GM18520 (cell line): ENCODE results near the gene SLC5A6.
A peak's percentile ranks its signal among the peaks of the same experiment; 100 is the strongest.

Experiments used
- ATAC-seq: cut with Tn5 transposase; IDR thresholded peaks from one replicate; pipeline ENCODE4 v1.9.1; 2021; ENCODE audit not compliant: unreplicated experiment

The SLC5A6 gene

GRCh38 chr2:27237341-27237945 is 25.4 kb upstream of the SLC5A6 start:
- no peak for ATAC-seq

DNA sequence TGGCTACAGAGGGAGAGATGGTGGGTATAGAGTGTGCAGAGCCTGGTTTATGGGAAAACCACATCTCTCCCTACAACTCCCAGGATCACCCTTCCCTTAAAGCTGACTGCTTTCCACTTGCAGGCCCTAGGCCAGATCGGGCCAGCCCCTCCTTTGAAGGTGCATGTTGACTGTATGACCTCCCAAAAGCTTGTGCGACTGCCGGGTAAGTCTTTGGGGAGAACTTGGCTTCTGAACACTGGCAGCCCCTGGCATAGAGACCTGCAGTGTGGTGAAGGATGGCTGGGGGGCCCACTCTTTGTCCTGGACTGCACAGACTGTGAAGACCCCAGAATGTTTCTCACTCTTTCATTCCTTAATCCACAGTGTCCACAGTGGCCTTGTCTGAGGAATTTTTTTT is 24.6 kb upstream of the SLC5A6 start:
- no peak for ATAC-seq

- ATAC-seq, result no peak
These were observed 24.1 kb upstream of the SLC5A6 start for GRCh38 chr2:27236136-27236535.

DNA sequence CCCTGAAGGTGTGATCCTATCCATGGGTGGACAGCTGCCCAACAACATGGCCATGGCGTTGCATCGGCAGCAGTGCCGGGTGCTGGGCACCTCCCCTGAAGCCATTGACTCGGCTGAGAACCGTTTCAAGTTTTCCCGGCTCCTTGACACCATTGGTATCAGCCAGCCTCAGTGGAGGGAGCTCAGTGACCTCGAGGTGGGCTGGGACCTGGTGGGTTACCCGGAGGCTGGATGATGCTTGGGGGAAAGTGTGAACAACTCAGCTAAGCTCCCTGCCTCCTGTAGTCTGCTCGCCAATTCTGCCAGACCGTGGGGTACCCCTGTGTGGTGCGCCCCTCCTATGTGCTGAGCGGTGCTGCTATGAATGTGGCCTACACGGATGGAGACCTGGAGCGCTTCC is 21.3 kb upstream of the SLC5A6 start:
- ATAC-seq, result no peak

DNA sequence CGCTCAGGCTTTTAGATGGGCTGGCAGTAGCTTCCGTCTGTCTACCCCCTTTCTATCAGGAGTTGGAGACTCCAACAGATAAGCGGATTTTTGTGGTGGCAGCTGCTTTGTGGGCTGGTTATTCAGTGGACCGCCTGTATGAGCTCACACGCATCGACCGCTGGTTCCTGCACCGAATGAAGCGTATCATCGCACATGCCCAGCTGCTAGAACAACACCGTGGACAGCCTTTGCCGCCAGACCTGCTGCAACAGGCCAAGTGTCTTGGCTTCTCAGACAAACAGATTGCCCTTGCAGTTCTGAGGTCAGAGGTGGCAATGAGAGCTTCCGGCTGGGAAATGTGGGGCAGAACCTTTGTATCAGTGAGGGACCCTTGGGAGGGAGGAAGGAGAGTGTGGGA is 19.9 kb upstream of the SLC5A6 start:
- no peak for ATAC-seq

- no peak for ATAC-seq
These were observed 15.4 kb upstream of the SLC5A6 start for GRCh38 chr2:27227501-27227900.

- ATAC-seq, result no peak
These were observed 13.5 kb upstream of the SLC5A6 start for GRCh38 chr2:27225526-27225925.

DNA sequence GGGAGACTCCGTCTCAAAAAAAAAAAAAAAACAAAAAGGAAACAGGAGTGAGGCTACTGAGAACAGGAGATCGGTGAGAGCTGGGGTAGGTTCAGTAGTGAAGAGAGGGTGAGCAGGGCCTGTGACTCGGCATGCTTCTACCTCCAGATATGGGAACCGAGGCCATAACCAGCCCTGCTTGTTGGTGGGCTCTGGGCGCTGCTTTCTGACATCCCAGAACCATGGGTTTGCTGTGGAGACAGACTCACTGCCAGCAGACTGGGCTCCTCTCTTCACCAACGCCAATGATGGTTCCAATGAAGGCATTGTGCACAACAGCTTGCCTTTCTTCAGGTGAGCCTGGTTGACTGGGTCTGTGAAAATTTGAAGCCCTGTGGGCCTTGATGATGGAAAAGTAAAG is 11.3 kb upstream of the SLC5A6 start:
- no peak for ATAC-seq

GRCh38 chr2:27222407-27222806 is 10.3 kb upstream of the SLC5A6 start:
- no peak for ATAC-seq

DNA sequence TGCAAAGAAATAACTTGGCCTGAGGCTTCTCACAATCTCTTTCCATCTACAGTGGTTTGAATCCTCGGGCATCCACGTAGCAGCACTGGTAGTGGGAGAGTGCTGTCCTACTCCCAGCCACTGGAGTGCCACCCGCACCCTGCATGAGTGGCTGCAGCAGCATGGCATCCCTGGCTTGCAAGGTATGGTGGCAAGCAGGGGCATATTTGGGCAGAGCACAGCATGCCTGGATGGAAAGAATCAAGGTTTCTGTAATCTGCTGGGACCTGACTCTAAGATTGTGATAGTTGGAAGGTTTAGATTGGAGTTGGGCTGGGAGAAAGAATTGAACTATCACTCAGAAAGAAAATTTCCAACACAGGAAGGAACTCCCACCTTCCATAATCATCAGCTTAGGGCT is 9.1 kb upstream of the SLC5A6 start:
- no peak for ATAC-seq

GRCh38 chr2:27220091-27220490 is 8.0 kb upstream of the SLC5A6 start:
- no peak for ATAC-seq

DNA sequence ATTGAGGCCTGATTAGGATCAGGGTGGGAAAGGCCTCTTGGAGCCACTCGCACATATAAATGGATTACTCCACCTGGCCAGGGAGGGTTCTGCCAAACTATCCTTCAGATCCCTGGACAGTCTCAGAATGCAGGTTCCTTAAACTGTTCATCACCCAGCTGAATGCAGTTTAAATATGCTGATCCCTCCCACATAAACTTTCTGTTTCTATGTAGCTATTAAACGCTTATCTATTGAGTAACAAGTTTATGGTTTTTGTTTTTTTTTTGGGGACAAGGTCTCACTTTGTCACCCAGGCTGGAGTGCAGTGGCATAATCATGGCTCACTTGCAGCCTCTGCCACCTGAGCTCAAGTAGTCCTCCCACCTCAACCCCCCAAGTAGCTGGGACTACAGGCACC is 7.0 kb upstream of the SLC5A6 start:
- ATAC-seq, result no peak

- ATAC-seq, result no peak
These were observed 6.5 kb upstream of the SLC5A6 start for GRCh38 chr2:27218614-27219013.

DNA sequence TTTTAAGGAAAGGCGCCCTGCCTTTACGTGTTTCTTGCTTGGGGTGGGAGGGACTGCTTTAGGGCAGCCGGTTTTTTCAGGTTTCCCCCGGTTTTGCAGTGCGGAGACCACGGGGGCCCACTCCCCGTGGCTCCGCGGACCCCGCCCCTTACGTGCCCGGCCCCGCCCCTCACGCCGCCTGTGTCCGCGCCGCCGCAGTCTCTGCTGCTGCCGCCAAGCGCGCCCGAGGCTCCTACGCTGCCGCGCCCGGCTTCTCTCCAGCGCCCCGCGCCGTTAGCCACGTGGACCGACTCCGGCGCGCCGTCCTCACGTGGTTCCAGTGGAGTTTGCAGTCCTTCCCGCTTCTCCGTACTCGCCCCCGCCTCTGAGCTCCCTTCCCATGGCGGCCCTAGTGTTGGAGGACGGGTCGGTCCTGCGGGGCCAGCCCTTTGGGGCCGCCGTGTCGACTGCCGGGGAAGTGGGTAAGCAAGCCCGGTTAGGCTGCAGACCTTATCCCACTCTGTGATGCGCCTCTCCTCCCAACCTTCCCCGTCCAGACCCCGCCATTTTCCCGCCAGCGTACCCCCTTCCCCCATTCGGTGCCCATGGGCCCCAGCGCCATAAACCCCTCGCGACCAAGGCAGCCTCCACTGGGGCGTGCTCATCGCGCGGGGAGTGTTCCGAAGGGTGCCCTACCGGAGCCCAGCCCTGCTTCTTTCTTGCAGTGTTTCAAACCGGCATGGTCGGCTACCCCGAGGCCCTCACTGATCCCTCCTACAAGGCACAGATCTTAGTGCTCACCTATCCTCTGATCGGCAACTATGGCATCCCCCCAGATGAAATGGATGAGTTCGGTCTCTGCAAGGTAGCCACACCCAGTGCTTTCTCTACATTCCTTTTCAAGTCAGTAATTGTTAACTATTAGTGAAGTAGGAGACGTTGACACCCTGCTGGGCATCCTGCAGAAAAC is 5.4 kb upstream of the SLC5A6 start, which contains the start of gene CAD:
Gene CAD (plus strand): TSS at position 197 of the 949 bp plus-strand sequence. CDS start 183 bp downstream, at position 380.
- ATAC-seq, result peak; percentile 78

DNA sequence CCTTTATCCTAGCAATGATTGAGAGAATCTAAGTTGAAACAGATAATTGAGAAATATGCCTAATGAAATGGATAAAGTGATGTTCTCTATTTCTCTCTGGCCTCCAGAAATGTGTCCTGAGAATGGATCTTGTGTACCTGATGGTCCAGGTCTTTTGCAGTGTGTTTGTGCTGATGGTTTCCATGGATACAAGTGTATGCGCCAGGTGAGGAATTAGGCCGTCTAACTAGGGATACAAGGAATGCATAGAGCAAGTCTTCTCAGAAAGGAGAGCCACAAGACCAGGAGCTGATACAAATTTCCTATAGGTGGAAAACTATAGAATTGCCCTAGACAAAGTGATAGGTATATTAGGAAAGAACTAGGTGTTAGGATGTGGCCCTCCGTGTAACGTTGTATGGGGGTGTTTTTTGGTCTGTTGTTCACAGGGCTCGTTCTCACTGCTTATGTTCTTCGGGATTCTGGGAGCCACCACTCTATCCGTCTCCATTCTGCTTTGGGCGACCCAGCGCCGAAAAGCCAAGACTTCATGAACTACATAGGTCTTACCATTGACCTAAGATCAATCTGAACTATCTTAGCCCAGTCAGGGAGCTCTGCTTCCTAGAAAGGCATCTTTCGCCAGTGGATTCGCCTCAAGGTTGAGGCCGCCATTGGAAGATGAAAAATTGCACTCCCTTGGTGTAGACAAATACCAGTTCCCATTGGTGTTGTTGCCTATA is 4.5 kb upstream of the SLC5A6 start:
- no peak for ATAC-seq

- ATAC-seq, result no peak
These were observed 2.9 kb upstream of the SLC5A6 start for GRCh38 chr2:27214941-27215340.

DNA sequence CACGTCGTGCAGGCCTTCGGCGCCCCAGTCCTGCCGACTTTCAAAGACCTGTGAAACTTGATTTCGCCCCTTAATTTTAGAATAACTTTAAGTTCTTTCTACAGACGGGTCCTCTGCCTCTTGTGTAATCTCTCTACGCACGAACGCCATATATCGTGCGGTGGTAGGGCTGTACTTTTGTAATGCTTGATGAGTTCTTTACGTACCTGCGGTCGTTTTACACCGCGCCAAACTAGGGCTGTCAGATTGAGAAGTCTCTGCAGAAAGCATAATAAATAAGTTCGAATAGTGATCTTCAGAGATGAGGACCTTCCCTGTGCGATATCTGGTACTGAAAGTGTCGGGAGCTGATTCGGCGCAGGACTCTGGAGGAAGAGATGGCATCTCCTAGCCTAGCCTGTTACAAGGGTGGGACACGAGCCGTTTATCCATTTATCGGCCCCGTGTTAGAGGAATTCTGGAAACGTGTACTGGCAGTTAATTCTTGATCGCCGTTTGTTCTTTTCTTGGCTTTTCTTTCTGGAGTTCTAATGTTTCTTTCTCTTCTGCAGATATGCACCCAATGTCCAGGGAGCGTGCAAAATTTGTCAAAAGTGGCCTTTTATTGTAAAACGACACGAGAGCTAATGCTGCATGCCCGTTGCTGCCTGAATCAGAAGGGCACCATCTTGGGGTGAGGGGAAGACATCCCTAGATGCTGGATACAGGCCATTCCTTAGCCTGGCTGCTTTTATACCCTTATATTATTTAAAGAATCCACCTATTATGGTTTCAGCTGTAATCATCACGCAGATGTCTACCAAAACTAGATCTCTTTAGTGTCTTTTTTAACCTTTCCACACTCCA is 781 bp upstream of the SLC5A6 start:
- no peak for ATAC-seq

DNA sequence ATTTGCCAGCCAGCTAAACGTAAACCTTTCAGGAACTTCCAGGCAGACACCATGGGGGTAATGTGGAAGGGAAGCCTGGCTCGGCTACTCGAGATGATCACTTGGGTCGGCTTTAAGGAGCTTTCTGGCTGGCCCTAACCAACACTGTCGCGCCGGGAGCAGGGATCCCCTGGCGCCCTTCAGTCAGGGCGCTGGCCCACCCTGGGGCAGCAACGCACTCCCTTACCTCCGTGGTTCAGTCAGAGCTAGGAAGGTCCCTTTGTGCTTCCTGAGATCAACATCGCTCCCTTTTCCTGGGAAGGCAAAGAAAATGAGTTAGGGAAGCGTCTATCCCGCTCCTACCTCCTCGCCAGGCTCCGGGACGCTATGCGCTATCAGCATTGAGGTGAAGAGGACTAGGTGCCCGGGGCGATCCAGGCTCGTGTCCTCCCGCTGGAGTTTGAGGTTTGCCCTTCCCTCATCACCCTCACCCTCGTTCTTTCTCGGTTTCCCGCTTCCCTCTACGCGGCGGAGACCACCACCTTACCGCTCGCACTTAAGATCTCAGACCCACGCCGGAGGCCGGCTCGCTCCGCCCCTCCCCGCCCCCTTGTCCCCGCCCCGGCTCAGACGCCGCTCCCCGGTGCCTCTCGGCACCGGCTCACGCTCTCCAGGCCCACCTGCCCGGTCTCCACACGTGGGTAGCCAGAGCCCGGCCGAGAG is 676 bp downstream of the SLC5A6 start:
- ATAC-seq, result no peak

GRCh38 chr2:27209621-27210401 is 2.3 kb downstream of the SLC5A6 start:
- ATAC-seq, result no peak
